Islet of Langerhans (tissue), 1 donor: Measurements from ENCODE around the gene PHF23.

Source experiments
- FAIRE-seq: peaks from one replicate; lab custom pipeline; 2011; peaks lifted over from hg19 to GRCh38; lab: Jason Lieb, UNC

Gene PHF23

GRCh38 chr17:7203391-7203790 is 35.9 kb downstream of the PHF23 start:
- no peak for FAIRE-seq

GRCh38 chr17:7196651-7197401 is 42.4 kb downstream of the PHF23 start:
- FAIRE-seq, result no peak

GRCh38 chr17:7195971-7196370 is 43.3 kb downstream of the PHF23 start:
- no peak for FAIRE-seq

GRCh38 chr17:7192271-7192937 is 46.9 kb downstream of the PHF23 start:
- FAIRE-seq, result no peak

GRCh38 chr17:7191571-7192270 is 47.5 kb downstream of the PHF23 start:
- no peak for FAIRE-seq

- no peak for FAIRE-seq
Observed at GRCh38 chr17:7191069-7191468, 48.2 kb downstream of the PHF23 start.

- FAIRE-seq, result no peak
Observed at GRCh38 chr17:7190276-7190917, 48.9 kb downstream of the PHF23 start.

- FAIRE-seq, result no peak
Observed at GRCh38 chr17:7186241-7186640, 53.0 kb downstream of the PHF23 start.
